GM12891 (cell line): ENCODE measurements around the gene ALCAM.

Source experiments
- PAX5 ChIP-seq: IDR thresholded peaks from 2 replicates; pipeline ENCODE4 v1.6.1; 2011; ENCODE audit warnings: low read length, moderate library complexity, mild to moderate bottlenecking; ENCODE audit not compliant: insufficient read depth, severe bottlenecking
- POLR2A ChIP-seq: IDR thresholded peaks from 2 replicates; pipeline ENCODE4 v1.6.1; 2011; ENCODE audit warnings: low read depth, low read length, control low read depth
- POLR2AphosphoS5 ChIP-seq: IDR thresholded peaks from 2 replicates; pipeline ENCODE4 v1.6.1; 2011; ENCODE audit warnings: low read depth, low read length, control low read depth
- SPI1 ChIP-seq: IDR thresholded peaks from 2 replicates; pipeline ENCODE4 v1.6.1; 2011; ENCODE audit warnings: low read depth, low read length, control low read depth
- TAF1 ChIP-seq: IDR thresholded peaks from 2 replicates; pipeline ENCODE4 v1.6.1; 2011; ENCODE audit warnings: low read depth, low read length, control low read depth

- no peak for TF ChIP-seq POLR2AphosphoS5
- no peak for TF ChIP-seq TAF1
- no peak for TF ChIP-seq PAX5
- TF ChIP-seq POLR2A = no peak
- no peak for TF ChIP-seq SPI1
Measured at GRCh38 chr3:105356396-105356795, 10.3 kb upstream of the ALCAM start.
